GM23338 (cell line): ENCODE measurements around the gene NDUFV1. TPM values are rescaled to one million over a fixed set of nuclear protein-coding genes. Genes with fewer than 3 reads are reported as not detected.

Experiments
- ATAC-seq: fragments of 200-7000 bp; cut with Tn5 transposase; 3 replicates; pipeline ENCODE4 v1.9.1; 2020
- DNase-seq: peaks from one replicate; pipeline ENCODE4 v3.0.0-alpha.2; 2015; ENCODE audit warnings: low spot score
- H2AFZ ChIP-seq: fragments of 200-600 bp; sonication (generic); 2 replicates; pipeline ENCODE4 v1.8.0; 2016; ENCODE audit warnings: antibody characterized with exemption, mild to moderate bottlenecking, moderate library complexity
- H3F3A ChIP-seq: fragments of 200-600 bp; sonication (generic); replicated peaks from 2 replicates; pipeline ENCODE4 v1.8.0; 2017; ENCODE audit warnings: antibody characterized with exemption, mixed run types, low read depth
- H3K27ac ChIP-seq: fragments of 200-600 bp; sonication (generic); 2 replicates; pipeline ENCODE4 v1.6.1; 2016; ENCODE audit warnings: low read depth
- H3K27me3 ChIP-seq: fragments of 200-600 bp; sonication (generic); 2 replicates; pipeline ENCODE4 v1.8.0; 2016; ENCODE audit warnings: mild to moderate bottlenecking, mixed run types, moderate library complexity; ENCODE audit not compliant: insufficient read depth
- H3K36me3 ChIP-seq: fragments of 200-600 bp; sonication (generic); 2 replicates; pipeline ENCODE4 v1.8.0; 2016; ENCODE audit warnings: mild to moderate bottlenecking; ENCODE audit not compliant: insufficient read depth
- H3K4me1 ChIP-seq: fragments of 200-600 bp; sonication (generic); 2 replicates; pipeline ENCODE4 v1.8.0; 2016; ENCODE audit warnings: mild to moderate bottlenecking, moderate library complexity; ENCODE audit not compliant: insufficient read depth
- H3K4me2 ChIP-seq: fragments of 200-600 bp; sonication (generic); 2 replicates; pipeline ENCODE4 v1.7.1; 2017; ENCODE audit warnings: mixed run types
- H3K4me3 ChIP-seq: fragments of 200-600 bp; sonication (generic); 2 replicates; pipeline ENCODE4 v1.6.1; 2016; ENCODE audit warnings: mixed run types
- H3K79me2 ChIP-seq: fragments of 200-600 bp; sonication (generic); replicated peaks from 2 replicates; pipeline ENCODE4 v1.8.0; 2017; ENCODE audit warnings: mild to moderate bottlenecking; ENCODE audit not compliant: insufficient read depth
- H3K9me2 ChIP-seq: fragments of 200-600 bp; sonication (generic); 2 replicates; pipeline ENCODE4 v1.8.0; 2017; ENCODE audit not compliant: insufficient read depth
- H4K20me1 ChIP-seq: fragments of 200-600 bp; sonication (generic); replicated peaks from 2 replicates; pipeline ENCODE4 v1.8.0; 2017; ENCODE audit warnings: mild to moderate bottlenecking; ENCODE audit not compliant: insufficient read depth
- H3K27ac Mint-ChIP-seq: 2 replicates; pipeline ENCODE4 v1.8.0; 2020; ENCODE audit warnings: inconsistent platforms, mild to moderate bottlenecking, moderate library complexity, mixed read lengths
- H3K27me3 Mint-ChIP-seq: 3 replicates; pipeline ENCODE4 v1.8.0; 2022; ENCODE audit warnings: low read depth, mild to moderate bottlenecking, moderate library complexity, mixed read lengths, inconsistent platforms; ENCODE audit not compliant: insufficient read depth, poor library complexity
- H3K36me3 Mint-ChIP-seq: 3 replicates; pipeline ENCODE4 v1.8.0; 2021; ENCODE audit warnings: low read depth, mild to moderate bottlenecking, inconsistent platforms, moderate library complexity, mixed read lengths
- H3K4me1 Mint-ChIP-seq: 3 replicates; pipeline ENCODE4 v1.8.0; 2020; ENCODE audit warnings: mild to moderate bottlenecking, inconsistent platforms, mixed read lengths
- H3K4me3 Mint-ChIP-seq: 3 replicates; pipeline ENCODE4 v1.8.0; 2021; ENCODE audit warnings: moderate library complexity, mild to moderate bottlenecking, inconsistent platforms, mixed read lengths
- H3K9me3 Mint-ChIP-seq: 3 replicates; pipeline ENCODE4 v1.8.0; 2020; ENCODE audit warnings: moderate library complexity, mild to moderate bottlenecking, inconsistent platforms, mixed read lengths
- CREB1 ChIP-seq: fragments of 250-450 bp; sonication (Bioruptor Pico); IDR thresholded peaks from 2 replicates; pipeline ENCODE4 v1.5.0; 2020; ENCODE audit warnings: low read depth, mild to moderate bottlenecking, moderate library complexity
- ETS1 ChIP-seq: IDR thresholded peaks from 2 replicates; pipeline ENCODE4 v1.6.1; 2016; ENCODE audit warnings: antibody characterized with exemption
- EZH2phosphoT487 ChIP-seq: fragments of 200-600 bp; sonication (generic); IDR thresholded peaks from one replicate; pipeline ENCODE4 v1.8.1; 2018; ENCODE audit warnings: antibody characterized with exemption; ENCODE audit not compliant: unreplicated experiment
- JUNB ChIP-seq: IDR thresholded peaks from one replicate; pipeline ENCODE4 v1.6.1; 2016; ENCODE audit warnings: antibody characterized with exemption; ENCODE audit not compliant: unreplicated experiment
- NANOG ChIP-seq: IDR thresholded peaks from 2 replicates; pipeline ENCODE4 v1.6.1; 2016; ENCODE audit warnings: antibody characterized with exemption, borderline replicate concordance
- POLR2AphosphoS5 ChIP-seq: IDR thresholded peaks from 2 replicates; pipeline ENCODE4 v1.6.1; 2016; ENCODE audit warnings: antibody characterized with exemption, low read depth
- REST ChIP-seq: IDR thresholded peaks from one replicate; pipeline ENCODE4 v1.6.1; 2018; ENCODE audit warnings: antibody characterized with exemption; ENCODE audit not compliant: unreplicated experiment
- STAT1 ChIP-seq: IDR thresholded peaks from one replicate; pipeline ENCODE4 v1.6.1; 2016; ENCODE audit warnings: antibody characterized with exemption; ENCODE audit not compliant: unreplicated experiment
- ZNF331 ChIP-seq: fragments of 250-450 bp; sonication (Bioruptor Pico); IDR thresholded peaks from 2 replicates; pipeline ENCODE4 v1.5.0; 2020; ENCODE audit warnings: low read depth, mild to moderate bottlenecking, moderate library complexity
- ZNF462 ChIP-seq: fragments of 250-450 bp; sonication (Bioruptor Pico); IDR thresholded peaks from 2 replicates; pipeline ENCODE4 v1.5.0; 2020; ENCODE audit warnings: mild to moderate bottlenecking, moderate library complexity
- polyA plus RNA-seq: library from polyadenylated mRNA; unstranded; fragments of >200 nt; fragmentation: Nextera tagmentation; extraction: Ambion mirVana; gene quantifications from 2 replicates; pipeline ENCODE4 v1.2.1, GENCODE V29; 2016
- total RNA-seq: library from RNA; depleted of rRNA; stranded (reverse); fragments of >200 nt; shearing (Covaris generic); gene quantifications from 2 replicates; pipeline ENCODE4 v1.2.3, GENCODE V29; 2014

The NDUFV1 gene
- total and polyA plus RNA-seq, 2 experiments from 2014 or later: 104 to 241 TPM

GRCh38 chr11:67594480-67594879 lies 12.3 kb upstream of the NDUFV1 start (continued):
- TF ChIP-seq REST (no peak), JUNB (no peak), ZNF462 (CRISPR knock-in tag) (no peak), EZH2phosphoT487 (no peak)

- H3K4me1 ChIP-seq: peaks cover 4% of the 10 kb centered on the region
- ATAC-seq (no peak), DNase-seq (no peak)
- H3K27ac Mint-ChIP-seq: no peak overlapping the region
- 0 out of 2 replicates have a peak, but pooled peaks cover 2% of the 10 kb centered on the region for H3K9me2 ChIP-seq
- no peak overlapping the region for H2AFZ ChIP-seq
- peaks cover 19% of the 10 kb centered on the region for H3K9me3 Mint-ChIP-seq
- no peaks in the 10 kb centered on the region; the same call in 1 of the 2 replicates for H3K36me3 ChIP-seq
- no peaks in the 10 kb centered on the region; the same call in 2 of the 3 replicates for H3K36me3 Mint-ChIP-seq
- no peaks in the 10 kb centered on the region for H3K27me3 ChIP-seq
- no peak overlapping the region for H3K27ac ChIP-seq
- H3K79me2 ChIP-seq: no peaks in the 10 kb centered on the region
- no peak overlapping the region for H3K4me3 ChIP-seq
- H3K4me2 ChIP-seq: no peak overlapping the region
- no peaks in the 10 kb centered on the region for H3F3A ChIP-seq
- peaks cover 14% of the 10 kb centered on the region for H3K27me3 Mint-ChIP-seq
- H3K4me1 Mint-ChIP-seq: peaks cover 12% of the 10 kb centered on the region
- H4K20me1 ChIP-seq: no peaks in the 10 kb centered on the region
- H3K4me3 Mint-ChIP-seq: no peak overlapping the region
- no peak for TF ChIP-seq EZH2phosphoT487
- TF ChIP-seq POLR2AphosphoS5: no peak
- no peak for TF ChIP-seq ETS1
- TF ChIP-seq CREB1 (CRISPR knock-in tag): no peak
- TF ChIP-seq STAT1: no peak
- TF ChIP-seq NANOG: no peak
- no peak for TF ChIP-seq REST
- TF ChIP-seq ZNF331 (CRISPR knock-in tag): no peak
These were observed 9.9 kb upstream of the NDUFV1 start for GRCh38 chr11:67596753-67597300.
